Inferior parietal cortex (tissue), 1 donor: ENCODE measurements around the gene ESRP2.
A peak's percentile ranks its signal among the peaks of the same experiment; 100 is the strongest.

Source experiments
- DNase-seq: peaks from one replicate; pipeline ENCODE4 v3.0.0-alpha.2; 2016; ENCODE audit errors: extremely low spot score

ESRP2 gene

DNA sequence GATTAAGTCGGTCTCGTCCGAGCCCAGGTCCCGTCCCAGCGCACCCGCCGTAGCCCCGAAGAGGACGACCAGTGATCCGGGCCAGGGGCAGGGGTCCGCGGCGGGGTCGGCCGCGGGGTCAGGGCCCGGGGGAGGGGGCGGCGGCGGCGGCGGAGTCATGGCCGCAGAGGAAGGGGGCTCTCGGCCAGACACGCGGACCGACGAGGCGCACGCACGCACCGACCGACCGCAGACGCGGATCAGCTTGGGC is at the start of gene ESRP2:
TSS of gene ESRP2 (minus strand) at position 241 of the 250 bp plus-strand sequence. CDS start at position 159, 82 bp downstream.
- no peak for DNase-seq

DNA sequence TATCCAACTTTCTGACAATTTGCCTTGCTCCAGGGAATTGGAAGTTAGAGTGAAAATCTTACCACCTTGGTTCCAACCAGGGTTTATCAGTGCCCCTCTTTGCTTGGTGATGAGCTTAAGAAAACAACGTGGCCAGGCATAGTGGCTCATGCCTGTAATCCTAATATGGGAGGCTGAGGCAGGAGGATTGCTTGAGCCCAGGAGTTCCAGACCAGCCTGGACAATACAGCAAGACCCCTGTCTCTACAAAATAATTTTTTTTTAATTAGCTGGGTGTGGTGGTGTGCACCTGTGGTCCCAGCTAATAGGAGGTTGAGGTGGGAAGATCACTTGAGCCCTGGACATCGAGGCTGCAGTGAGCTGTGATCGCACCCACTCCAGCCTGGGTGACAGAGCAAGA is 49.8 kb upstream of the ESRP2 start:
- DNase-seq: no peak

DNA sequence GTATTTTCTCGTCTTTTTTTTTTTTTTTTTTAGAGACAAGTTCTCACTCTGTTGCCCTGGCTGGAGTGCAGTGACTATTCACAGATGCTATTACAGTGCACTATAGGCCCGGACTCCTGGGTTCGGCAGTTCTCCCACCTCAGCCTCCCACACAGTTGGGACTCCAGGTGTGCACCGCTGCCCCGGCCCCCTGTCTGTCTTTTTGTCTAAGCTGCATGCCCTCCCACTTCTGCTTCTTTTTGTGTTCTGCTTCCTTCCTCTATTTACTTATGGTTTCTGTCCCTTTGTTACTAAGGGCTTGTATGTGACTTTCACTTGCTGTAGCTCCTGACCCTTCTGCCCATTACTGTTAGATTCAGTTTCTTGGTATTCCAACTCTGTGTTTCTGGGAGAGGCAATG is 48.9 kb upstream of the ESRP2 start:
- no peak for DNase-seq

DNA sequence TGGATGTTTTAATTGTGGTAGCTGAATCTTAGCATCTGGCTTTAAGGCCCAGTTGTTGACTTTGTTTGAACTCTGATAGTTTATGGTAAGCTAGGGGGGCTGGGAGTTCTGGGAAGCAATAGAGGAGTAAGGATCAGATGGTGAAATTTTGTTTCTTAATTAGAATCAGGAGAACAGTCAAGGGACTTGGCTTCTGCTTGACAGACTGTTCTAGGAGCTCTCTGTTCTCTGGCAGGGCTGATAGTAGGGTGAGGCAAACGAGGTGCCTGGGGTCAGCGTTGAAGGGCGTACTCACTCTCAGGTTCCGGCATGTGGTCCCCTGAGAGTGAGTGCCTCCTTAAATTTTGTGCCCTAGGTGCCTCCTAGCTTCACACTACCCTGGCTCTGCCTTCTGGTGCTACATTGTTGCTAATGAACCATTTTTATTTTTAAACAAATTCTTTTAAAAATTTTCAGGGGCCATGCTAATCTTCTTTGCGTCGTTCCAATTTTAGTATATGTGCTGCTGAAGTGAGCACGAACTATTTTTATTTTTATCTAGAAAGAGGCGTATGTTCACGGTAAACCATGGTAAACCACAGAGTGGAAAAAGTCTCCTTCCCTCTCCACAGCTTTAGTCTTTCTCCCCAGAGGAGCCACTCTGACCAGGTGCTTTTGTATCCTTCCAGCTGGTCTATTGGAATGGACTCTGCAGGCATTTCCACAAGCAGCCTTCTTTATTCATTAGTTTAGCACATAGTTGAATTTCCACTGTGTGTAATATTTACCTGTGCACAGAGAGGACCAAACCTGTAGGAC is 48.1 kb upstream of the ESRP2 start:
- DNase-seq: no peak

DNA sequence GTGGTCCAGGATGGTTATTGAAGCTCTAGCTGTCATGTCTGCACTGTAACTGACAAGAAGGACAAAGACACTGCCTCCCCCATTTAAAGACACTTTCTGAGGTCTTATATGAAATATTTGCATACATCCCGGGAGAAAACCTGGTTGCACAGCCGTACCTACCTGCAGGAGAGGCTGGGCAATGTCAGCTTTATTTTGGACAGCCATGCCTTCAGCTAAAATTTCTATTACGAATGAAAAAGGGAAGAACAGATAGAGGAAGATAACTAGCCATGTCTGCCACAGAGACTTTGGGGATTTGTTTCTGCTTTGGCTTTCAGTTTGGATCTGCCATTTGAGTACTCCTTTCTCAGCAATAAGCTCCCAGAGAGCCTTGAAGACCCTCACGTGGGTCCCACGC is 47.4 kb upstream of the ESRP2 start:
- no peak for DNase-seq

DNA sequence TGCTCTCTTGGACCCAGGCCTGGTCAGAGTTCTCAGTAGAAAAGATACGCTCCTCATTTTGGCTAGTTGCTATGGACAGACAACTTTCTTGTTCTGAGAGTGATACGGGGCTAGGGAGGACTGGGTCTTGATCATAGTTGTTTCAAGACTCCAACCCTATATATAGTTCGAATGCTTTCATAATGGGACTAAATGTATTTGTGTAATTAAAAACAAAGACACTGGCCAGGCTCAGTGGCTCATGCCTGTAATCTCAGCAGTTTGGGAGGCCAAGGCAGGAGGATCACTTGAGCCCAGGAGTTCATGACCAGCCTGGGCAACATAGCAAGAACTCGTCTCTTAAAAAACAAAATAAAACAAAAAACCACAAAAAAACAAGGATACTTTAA is 46.1 kb upstream of the ESRP2 start:
- no peak for DNase-seq

DNA sequence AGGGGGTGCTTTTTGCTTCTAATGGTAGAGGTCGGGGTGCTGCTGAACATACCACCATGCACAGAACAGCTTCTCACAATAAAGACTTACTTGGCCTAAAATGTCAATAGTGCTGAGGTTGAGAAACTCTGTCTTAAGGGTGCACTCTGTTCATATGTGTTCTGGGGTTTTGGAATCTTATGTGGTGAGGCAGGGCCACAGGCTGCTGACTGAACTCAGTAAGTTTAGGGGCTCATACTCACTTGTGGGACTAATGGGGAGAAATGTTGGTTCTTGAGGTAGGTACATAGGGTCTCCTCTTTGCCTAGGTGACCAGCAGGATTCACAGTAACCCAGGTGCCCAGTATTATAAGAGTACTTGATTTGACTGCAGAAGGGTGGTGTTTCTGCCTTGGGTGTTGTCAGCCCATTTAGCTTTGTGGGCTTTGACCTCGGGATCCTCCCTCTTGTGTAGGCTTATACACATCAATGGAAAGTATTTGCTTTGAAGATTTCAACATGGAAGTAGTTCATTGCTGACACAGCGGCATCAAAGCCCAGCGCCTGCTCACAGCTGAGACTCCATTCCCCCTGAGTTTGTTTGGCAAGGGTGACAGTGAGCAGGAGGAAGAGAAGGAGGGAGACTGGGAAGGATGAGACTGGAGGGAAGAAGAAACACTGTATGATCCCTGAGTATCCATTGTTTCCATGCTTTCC is 45.6 kb upstream of the ESRP2 start:
- no peak for DNase-seq

DNA sequence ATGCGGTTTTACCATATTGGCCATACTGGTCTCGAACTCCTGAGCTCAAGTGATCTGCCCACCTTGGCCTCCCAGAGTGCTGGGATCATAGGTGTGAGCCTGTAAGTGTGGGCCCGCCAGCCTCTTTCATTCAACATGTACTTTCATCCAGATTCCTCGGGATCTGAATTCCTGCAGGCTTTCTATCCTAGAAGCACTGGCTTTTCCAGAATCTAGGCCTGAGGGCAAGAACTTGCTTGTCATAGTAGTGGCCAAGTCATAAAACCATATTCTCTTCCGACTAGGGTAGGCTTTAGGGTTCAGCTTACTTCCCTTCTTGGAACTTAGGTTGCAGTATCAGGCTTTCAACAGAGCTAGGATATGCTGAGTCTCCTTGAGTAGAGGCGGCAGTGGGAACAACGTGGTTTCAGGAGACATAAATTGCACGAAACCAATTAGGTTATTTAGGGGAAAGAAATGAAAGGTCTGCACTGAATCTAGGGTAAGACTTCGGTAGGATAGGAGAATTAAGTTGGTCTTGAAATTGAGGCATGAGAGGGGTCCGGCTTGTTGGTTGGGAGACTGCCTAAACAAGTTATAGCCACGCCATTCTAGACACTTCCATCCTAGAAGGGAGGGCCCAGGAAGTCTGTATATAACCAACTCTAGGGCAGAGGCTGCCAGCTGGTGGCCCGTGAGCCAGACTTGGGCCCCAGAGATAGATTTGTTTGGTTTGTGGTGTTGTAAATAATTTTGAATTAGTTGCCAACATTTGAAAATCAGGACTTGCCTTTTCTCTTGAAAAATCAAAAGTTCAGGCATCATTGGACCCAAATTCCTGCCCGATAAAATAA is 44.0 kb upstream of the ESRP2 start:
- DNase-seq: no peak

DNA sequence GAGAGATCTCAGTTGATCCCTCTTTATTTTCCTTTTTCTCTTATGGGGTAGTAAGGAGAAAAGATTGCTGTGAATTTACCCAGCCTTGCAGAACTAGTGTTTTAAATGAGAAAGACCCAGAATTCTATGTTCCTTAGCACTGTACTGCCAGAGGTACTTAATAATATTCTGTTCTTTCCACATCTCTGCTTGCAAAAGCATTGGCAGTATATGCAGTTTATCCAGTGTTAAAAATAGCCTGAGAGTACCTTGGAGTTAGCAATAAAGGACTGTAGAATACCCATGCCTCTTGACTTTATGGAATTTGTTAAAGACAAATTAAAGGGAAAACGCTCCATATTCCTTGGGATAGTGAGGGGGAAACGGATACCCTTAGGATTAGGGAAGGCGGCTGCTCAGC is 40.3 kb upstream of the ESRP2 start:
- DNase-seq: no peak

DNA sequence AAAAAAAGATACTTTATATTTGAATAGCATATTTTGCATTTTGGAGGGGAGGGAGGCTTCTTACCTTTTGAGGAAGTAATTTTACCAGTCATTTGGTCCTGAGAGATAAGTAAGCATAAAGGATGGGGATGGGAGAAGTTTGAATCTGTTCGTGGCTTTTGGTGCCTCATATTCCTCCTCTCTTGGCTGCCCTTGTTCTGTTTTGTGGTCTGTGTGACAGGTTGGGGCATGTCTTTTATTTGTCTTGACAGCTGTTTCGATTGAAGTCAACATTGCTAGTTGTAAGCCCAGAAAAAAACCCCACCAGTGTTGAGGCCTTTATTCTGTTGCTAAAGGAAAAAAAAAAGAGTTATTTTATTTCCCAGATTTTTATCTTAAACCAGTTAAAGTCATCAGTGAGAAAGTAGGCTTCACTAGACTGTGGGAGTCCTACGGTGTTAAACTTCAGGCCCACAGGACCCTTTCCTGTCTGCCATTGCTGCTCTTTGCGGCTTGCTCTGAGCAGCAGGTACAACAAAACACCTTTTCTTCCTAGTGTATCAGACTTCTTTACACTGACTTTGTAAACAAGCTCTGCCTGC is 39.8 kb upstream of the ESRP2 start:
- no peak for DNase-seq

DNA sequence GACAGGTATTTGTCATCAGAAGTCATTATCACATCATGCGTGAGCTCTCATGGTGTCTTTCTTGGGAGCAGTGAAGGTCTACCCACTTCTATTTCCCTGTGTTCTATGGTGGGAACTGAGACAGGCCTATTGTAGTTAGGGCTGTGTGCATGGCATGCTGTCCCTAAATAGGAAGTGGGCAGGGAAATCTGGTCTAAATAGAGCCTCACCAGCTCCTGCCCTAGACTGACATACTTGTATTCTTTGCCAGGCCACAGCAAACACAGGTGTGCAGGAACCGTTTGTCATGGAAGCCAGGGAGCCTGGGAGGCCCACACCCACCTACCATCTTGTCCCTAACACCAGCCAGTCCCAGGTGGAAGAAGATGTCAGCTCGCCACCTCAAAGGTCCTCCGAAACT is 38.5 kb upstream of the ESRP2 start:
- no peak for DNase-seq

DNA sequence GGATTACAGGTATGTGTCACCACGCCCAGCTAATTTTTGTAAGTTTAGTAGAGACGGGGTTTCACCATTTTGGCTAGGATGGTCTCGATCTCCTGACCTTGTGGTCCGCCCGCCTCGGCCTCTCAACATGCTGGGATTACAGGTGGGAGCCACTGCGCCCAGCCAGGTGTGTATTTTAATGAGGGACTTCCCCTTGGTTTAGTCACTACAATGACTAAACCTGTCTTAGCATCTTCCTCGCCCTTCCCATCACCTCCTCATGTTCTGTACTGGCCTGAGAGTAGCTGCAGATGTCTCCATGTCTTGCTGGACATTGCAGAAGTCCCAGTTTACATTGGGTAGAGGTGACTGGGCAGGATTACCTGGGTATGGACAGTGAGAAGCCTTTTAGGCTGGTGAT is 38.0 kb upstream of the ESRP2 start:
- DNase-seq: no peak

DNA sequence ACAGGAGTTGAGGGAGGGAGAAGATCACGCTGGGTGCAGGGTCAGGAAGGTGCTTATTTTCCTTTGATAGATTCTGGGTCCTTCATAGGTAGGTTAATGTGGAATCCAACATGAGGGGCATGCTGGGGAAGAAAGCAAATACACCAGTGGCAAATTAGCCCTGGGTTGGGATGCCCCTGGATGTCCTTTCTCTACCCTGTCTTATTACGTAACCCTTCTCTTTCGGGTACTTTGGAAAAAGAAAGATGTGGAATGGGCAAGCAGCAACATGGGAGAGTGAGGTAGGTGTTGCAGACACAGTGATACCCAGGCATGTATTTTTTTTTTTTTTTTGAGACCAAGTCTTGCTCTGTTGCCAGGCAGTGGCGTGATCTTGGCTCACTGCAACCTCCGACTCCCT is 37.5 kb upstream of the ESRP2 start:
- no peak for DNase-seq

DNA sequence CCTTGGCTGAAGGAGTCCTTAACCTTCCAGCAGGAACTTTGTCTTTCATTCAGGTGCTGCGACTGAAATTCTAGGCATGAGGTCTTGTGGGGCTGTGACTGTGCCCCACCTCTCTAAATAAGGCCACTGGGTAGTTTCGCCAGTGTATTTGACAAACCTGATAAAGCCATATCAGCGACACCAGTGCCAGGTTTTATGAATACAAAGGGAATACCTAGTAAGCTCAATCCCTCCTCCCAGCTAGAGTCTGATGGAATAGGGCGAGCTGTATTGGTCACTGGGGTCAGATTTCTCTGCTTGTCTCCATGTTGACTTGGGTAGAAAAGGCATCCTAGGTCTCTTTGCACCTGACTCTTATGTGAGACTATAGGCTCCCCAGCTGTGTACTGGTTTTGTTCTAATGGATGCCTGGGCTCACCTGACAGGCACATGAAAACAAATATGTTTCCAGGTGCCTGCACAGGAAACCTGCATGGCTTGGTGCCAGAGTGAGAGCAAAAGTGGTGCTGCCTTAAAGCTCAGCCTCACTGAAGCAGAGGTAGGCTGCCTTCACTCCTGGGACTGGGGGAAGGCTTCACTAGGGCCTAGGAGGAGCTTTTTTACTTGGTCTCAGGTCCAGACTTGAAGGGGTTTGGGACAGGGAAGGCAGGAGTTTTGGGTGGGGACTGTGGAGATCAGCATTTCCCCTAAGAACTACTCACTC is 36.7 kb upstream of the ESRP2 start:
- DNase-seq: no peak

DNA sequence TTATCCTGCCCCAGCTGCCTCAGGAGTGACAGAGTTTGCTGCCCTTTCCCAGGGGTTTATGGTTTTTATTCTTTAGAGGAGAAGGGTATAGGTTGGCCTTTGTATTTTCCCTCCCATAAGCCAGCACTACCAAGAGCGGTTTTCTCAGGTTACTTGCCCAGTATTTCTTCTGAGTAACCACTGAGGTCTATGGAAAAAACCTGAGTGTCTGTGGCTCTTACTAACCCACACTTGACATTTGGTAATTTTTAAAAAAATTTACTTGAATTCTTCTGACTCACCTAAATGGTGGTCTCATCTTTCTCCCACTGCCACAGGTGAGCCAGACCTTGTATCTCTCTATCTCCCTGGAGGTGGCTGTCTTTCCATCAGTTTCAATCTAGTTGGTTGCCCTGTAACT is 34.4 kb upstream of the ESRP2 start:
- no peak for DNase-seq

DNA sequence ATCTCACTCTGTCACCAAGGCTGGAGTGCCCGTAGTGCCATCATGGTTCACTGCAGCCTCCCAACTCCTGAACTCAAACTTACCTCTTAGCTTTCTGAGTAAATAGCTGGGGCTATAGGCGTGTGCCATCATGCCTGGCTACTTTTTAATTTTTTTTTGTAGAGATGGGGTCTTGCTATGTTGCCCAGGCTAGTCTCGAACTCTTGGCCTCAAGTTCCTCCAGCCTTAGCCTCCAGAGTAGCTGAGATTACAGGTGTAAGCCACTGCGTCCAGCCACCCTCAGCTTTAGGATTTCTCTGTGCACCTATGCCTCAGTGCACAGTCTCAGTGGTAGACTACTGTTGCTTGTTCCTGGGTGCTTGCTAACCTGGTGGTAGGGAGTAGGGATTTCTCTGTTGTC is 33.9 kb upstream of the ESRP2 start:
- DNase-seq: no peak

DNA sequence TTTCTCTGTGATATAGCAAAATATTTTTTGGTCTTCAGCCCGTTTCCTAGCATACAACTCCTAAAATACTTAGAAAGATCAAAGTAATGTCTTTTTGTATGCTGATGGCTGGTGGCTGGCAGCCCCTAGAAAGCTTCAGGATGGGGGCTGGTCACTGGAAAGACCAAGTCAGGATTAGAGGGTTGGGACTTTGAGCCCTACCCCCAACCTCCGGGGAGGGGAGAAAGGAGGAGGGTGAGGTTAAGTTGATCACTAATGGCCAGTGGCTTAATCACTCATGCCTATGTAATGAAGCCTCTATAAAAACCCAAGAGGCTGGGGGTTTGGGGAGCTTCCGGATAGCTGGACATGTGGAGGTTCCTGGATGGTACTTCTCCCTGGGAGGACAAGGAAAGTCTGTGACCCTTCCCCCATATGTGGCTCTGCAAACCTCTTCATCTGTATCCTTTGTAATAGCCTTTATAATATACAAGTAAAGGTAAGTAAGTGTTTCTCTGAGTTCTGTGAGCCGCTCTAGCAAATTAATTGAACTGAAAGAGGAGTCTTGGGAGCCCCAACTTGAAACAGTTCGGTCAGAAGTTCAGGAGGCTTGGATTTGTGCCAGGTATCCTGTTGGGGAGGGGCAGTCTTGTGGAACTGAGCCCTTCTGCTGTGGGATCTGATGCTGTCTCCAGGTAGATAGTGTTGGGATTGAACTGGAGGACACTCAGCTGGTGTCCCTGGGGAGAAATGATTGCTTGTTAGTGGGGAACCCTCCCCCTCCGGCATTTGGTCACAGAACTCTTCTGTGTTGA is 31.9 kb upstream of the ESRP2 start:
- no peak for DNase-seq

DNA sequence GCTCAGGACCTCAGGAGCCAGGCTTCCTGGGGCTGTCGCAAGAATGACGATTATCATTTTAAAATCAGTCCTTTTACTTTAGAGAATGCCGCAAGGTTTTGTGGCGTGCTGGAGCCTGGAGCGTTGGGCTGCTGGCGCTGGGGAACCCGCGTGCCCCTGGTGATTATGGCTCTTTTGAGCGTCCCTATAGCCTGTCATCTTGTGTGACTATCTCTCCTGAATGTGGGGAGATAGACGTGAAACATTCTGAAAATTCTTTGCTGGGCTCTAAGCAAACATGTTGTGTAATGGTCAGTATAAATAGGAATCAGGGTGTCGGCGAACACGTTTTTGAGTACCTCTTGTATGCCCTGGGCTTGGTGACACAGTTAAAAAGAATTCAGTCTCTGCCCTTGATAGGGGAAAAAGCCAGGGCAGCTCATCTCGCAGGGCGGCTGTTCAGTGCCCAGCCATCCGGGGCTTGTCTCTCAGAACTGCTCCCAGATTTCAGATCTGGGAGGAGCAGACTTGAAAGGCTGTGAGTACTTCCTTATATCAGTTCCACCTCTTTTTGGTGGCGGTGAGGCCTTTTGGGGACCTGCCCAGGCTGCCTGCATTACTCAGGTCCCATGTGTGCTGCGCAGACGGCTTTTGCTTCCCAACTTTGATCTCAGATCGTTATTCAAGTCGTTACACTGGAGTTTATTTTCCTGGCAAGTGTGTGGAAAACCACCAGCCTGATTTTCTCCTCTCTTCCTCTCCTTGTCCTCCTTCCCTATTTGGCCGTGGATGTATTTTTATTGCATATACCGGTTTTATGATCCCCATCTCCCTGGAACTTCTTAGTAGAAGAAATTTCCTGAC is 29.4 kb upstream of the ESRP2 start:
- DNase-seq: peak; percentile 50

DNA sequence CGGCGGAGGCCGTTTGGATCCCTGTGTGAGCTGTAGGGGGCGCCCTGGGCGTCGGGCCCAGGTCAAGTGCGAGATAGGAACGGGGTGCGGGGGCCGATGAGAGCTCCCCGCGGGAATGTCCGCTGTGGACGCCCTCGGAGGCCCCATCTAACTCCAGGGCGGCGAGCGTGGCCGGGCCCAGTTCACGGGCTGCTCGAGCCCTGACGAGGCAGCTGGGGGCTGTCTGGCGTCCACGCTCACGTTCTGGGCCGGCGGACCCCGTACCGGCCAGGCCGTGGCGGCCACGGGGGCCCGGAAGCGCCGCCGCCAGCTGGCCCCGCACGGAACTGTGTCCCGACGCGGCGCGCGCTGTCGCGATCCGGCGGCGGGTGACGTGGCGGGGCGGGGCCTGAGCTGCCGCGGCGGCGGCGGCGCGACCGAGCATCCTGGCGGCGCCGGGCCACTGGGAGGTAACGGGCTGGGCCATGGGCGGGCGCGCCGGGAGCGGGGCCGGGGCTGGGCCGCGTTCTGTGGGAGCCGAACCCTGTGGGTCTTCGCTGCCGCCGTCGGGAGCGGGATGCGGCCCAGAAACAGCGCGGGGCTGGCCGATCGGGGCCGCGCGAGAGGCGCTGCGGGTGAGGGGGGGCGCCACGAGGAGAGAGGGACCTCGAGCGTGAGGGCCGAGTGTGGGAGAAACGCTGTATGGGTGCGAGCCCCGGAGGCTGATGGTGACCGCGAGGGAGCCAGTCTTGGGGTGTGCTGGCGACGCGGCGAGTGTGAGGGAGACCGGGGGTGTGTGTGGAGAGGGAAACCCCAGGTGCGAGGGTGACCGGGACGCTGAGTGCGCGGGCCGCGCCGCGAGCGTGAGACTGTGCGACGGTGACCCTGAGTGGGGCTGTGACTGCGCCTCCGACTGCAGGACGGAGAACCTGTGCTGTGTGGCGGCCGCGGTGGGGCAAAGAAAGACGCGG is 28.5 kb upstream of the ESRP2 start, which contains the start of gene SLC7A6:
TSS of gene SLC7A6 (plus strand) at position 399 of the 950 bp plus-strand sequence. CDS start 10,201 bp downstream, outside the sequence.
- DNase-seq: peak; percentile 62
